HG03558 (cell line): ENCODE measurements around the gene BRINP1.
"Not testable (repeated sequence)": the region's sequence is repeated elsewhere in the genome, so short reads cannot be mapped to it uniquely, and the experiment has no call there.

Experiments
- ATAC-seq: cut with Tn5 transposase; IDR thresholded peaks from one replicate; pipeline ENCODE4 v1.9.1; 2021; ENCODE audit warnings: moderate number of reproducible peaks; ENCODE audit not compliant: unreplicated experiment; ENCODE audit errors: extremely low read depth

The BRINP1 gene

DNA sequence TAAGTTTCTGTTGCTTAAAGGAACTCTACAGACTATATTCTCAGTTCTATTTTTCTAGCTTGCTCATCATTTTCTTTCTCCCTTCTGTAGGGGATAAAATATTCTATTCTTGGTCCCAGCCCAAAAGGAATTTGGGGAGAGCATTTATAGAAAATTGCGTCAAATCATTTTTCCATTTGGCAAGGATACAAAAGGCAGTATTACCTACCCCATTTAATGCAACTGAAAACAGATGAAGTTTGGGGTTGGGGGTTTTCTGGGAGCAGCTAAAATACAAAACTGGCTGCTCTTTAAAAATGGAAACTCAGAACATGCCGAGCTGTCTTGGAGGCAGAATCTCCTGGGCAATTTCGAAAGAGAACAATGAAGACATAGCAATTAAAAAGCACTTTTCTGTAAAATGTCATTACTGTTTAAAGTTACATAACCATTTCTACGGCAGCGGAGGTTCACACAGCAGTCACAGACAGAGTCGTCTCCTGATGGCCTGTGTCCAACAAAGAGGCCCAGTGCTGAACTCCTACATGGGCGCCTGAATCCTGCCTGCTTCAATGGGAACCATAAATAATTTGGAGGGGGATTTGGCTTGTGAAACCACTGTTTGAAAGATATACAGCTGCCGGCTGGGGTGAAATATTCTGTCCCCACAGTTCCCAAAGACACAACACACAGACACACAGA lies 152.4 kb downstream of the BRINP1 start:
- ATAC-seq, result no peak

DNA sequence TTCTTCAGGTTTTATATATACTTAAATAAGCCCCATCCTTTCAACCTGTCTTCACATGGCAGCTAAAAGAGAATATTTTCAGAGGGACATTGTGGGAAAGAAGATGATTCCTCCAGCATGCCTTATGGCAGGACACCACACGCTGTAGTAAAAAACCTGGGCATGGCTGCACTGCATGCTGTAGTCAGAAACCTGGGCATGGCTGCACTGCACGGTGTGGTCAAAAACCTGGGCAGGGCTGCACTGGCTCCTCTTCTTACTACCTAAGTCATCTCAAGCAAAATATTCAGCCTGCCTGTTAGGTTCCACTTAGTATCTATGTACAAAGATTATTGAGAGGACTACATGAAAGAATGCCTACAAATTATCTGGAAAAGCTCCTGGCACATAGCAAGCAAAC lies 153.6 kb downstream of the BRINP1 start:
- no peak for ATAC-seq

DNA sequence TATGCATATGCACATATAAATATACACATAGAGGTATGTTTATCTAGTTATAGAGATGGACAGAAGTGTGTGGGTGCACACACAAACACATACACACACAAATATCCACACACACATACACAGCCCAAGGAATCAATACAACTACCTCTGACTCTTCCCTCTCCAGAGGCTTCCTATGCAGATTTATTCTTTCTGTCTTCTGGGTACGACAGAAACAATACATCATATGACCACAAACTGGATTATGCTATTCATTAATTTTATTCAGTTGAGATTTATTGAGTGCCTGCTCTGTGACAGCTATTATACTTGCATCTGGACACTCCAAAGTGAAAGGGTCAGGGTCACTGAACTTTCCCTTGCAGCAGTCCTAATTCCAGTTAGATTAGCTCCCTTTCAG lies 155.8 kb downstream of the BRINP1 start:
- no peak for ATAC-seq

DNA sequence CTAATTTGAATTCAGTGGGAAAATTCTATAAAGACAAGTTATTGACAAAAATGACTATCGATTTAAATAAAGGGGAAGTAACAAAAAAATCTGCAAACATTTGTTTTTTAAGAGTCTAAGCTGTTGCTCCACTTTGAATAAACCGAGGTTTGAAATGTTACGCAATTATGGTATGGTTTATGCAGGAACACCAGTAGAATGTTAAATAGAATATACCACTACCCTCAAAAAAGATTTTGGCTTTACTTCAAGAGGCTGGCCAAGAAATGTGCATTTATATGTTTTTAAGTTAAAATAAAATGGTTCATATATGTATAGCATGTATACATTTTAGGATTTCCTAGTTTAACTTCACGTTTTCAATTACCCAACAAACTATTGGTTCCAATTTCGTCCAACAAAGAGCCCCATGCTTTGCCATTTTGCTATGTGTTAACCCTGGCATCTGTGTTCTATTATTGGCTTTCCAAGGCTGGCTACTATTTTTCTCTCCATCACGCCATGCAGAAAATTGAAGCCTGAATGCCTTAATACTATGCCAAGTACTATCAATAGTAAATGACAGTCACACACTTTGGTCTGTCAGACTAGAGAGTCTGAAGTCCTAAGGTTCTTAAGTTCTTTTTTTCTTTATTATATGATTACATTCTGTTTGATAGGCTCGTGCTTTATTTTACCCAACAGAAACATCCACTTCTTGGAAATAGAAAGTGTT lies 171.2 kb downstream of the BRINP1 start:
- no peak for ATAC-seq

DNA sequence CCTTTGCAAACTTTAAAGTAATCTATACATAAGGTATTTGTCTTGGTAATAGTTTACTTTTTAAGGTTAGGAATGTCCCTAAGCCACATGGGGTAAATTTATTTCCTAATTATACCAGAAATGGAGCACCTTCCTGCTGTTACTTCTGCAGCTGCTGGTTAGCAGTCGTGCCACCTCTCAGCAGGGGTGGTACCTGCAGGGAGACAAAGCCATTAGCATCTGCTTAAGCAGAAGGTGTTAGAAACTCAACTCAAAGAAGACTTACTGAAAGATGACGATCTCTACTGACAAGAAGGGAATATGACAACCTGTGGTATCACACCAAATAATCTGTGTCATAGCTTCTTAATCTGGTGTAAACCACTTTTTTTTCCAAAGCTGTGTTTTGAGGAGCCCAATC lies 173.7 kb downstream of the BRINP1 start:
- ATAC-seq, result no peak

DNA sequence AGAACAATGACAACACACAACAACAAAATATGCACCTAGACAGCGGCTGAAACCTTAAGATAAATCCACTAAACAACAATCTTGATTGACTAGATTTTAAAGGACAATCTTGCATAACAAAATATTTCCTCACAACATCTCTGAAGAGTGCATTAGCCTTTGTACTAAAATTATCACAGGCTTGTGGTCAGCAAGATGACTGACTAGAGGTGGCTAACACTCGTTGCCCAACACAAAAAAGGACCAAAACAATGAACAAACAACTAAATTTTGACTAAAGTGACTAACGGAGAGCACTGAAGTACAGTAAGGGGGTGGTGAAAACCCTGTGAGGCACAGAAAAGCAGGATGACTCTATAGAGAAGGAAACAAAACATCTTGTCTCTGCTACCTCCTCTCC lies 183.9 kb downstream of the BRINP1 start:
- ATAC-seq, result no peak

DNA sequence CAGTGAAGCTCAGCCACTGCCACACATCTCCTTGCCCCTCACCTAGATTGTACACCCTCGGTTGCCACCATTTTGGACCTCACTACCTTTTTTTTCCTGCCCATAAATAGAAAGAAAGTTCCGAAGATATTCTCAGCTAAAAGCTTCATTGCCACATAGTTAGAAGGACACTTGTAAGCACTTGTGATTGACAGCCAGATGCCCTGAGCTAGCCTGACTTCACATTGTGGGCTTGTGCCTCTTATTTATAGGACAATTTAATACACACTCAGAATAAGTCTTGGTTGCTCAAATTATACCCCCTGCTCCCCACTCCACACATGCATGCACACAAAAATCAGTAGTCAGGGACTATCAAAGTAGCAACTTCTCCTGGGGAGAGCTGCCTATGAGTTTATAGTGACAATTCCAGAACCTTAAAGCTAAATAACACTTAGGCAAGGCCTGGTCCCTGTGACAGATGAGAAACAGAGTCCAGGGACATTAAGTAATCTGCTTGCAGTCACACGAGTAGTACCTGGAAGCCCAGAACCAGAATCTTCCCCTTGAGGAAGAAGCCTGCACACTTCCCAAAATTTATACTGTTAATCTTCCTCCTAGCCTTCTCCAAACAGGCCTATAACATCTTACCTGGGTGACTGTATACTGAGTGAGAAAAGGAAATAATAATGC lies 184.8 kb downstream of the BRINP1 start:
- ATAC-seq, result no peak

DNA sequence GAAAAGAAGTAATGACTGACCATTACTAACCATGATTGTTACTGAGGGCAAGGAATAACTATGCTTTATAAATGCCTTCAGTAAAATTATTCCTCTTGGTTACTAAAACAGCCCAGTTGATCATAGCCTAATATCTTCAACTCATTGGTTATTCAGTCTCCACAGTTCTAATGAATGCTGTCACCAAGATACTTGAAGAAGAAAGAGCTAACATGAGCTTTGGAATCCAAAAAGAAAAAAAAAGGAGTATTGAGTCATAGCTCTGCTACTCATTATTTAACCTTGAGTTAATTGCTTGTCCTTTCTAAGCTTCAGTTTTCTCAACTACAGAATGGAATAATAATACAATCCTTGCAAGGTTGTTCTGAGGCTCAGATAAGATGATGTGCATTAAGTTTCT lies 187.7 kb downstream of the BRINP1 start:
- no peak for ATAC-seq

DNA sequence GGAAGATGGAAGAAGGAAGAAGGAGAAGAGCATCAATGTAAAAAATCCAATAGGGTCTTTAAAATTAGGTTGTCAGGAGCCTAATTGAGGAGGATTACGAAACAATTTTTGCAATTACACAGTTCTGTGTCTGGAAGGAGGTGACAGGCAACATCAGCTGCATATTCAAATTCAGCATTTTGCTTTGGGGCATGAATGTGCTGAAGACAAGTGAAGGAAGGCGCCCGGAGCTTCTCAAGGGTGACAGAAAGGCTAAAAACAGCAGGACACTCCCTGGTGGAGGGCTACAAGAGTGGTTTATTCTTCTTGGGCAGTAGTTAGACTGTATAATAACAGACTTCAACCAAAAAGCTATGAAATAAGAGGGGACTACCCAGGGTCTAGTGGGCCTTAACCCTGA lies 188.3 kb downstream of the BRINP1 start:
- ATAC-seq, result no peak

DNA sequence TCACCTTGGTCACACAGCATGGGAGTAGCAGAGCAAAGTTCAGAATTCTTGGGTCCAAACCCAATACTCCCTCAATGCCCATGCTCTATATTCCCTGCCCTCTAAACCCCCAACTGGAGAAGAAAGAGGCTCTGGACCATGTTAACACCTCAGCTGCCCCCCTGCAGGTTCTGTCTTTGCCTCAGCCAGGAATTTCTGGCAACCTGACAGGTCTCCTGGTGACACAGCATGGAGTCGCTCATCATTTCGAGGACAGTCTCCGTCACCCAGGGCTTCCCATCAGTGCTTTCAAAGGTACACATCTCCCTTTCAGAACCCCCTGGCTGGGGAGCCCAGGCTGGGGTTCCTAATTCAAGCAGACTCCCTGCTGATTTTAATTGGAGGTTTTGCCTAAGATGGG lies 189.5 kb downstream of the BRINP1 start:
- ATAC-seq, result no peak

DNA sequence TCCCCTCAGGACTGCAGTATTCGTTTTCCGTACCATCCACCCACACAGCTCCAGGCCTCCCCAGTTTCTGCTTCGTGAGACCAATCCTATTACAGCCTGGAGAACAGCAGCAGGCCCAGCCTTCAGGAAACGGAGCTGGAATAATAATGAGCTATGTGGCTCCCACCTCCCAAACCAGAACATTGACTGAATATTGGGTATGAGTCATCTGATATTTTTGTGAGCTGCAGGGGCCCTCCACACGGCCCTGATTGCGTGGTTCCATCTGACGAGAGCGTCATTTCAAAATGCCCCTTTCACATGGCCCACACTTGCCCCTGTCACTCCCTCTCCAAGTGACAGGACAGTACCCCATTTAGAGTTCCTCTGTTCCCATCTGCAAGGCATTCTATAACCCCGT lies 192.0 kb downstream of the BRINP1 start:
- no peak for ATAC-seq

DNA sequence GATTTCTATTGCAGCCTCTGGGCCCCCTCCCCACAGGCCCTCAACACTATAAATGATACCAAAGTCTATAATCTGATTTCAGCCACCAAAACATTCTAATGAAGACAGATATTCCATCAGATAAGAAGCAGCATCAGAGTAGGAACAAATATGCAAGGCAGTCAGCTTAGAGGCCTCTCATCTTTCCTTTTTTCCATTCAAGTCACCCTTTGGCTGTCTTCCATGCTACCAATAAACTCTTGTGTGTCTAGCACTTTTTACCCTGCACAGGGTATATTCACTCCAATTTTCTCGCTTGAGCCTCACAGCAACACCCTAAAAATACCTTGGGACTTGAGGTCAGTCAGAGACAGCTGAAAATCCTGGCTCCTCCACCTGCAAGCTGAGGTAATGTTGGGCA lies 193.7 kb downstream of the BRINP1 start:
- ATAC-seq, result no peak

DNA sequence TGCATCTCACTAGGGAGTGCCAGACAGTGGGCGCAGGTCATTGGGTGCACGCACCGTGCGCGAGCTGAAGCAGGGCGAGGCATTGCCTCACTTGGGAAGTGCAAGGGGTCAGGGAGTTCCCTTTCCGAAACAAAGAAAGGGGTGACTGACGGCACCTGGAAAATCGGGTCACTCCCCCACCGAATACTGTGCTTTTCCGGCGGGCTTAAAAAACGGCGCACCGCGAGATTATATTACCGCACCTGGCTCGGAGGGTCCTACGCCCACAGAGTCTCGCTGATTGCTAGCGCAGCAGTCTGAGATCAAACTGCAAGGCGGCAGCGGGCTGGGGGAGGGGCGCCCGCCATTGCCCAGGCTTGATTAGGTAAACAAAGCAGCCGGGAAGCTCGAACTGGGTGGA lies 200.0 kb downstream of the BRINP1 start:
- ATAC-seq, result not testable (repeated sequence)

DNA sequence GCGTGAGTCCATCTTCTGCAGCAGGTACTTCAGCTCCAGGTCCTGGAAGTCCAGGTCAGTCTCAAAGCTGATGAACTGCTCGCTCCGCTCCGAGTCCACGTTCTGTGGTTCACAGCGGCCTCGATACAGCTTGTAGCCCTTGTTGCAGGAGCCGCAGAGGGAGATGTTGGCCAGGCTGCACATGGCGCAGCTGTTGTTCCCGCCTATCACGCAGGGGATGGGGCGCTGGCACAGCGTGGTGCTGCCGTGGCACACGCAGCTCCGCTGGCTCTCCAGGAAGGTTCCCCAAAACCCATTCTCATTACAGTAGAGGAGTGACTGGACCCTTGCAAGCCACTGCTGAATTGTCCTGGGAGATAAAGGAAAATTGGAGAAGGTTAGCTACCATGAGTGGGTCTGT lies 201.4 kb downstream of the BRINP1 start:
- no peak for ATAC-seq

DNA sequence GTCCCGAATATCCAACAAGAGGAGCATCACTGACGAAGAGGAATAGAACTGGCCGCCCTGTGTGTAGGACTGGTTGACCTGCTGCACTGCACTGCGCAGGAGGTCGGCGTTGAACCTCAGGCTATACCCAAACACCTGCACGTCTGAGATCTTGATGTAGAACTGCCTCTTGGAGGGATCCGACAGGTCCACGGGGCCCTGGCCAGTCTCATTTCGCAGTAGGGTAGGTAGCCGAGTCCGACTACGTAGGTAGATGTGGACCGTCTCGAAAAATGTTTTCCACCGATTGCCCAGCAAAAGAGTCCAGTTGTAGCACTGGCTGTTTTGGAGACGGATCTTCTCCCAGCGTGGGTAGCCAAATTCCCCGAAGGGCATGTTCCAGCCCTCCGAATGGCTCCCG lies 202.0 kb downstream of the BRINP1 start:
- ATAC-seq, result no peak

DNA sequence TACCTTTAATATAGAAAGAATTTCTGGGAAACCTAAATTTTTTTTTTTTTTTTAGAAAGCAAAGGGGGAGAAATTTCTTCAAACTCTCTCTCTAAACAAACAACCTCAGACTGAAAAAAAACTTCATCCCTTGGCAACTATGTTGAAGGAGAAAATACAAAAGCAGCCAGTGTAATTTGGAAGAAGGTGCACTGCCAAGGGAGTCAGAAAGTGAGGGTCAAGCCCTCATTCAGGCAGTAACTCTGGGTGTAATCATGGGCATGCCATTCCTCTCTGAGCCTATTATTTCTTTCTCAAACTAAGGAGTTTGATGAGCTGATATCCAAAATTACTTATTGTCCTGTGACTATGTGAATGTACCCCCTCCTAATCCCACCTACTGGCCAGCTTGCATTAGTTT lies 203.1 kb downstream of the BRINP1 start:
- no peak for ATAC-seq

DNA sequence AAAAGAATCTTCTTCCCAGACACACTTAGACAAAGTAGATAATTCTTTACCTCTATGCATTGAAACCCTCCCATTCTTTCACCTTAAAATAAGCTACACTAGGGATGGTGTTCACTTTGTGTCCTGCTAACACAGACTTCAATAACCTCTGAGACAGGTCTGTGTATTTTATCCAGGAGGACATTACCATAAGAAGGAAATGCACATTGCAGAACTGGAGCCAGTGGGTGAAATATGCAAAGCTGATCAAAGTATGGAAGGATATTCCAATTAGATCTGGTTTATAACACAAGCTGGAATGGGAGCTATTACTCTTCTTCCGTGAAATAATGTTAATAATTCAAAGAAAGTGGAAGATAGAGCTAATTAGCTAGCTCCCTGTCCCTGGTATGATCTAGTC lies 204.1 kb downstream of the BRINP1 start:
- ATAC-seq, result no peak

DNA sequence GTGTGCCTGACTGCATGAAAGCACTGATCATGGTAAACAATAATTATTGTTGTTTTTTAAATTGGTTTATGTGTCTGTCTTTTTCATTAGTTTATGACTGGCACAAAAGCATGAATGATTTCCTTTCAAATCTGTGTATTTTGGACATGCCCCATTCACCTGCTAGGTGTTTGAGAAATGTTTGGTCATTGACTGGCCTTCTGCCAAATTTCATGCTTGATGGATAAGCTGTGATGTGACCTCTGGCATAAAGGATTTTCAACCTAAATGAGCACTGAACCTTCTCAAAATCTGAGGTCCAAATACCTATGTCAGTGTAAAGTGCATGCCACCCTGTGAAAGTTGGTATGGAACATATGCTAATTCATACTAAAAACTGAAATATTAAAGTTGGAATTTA lies 204.5 kb downstream of the BRINP1 start:
- no peak for ATAC-seq

DNA sequence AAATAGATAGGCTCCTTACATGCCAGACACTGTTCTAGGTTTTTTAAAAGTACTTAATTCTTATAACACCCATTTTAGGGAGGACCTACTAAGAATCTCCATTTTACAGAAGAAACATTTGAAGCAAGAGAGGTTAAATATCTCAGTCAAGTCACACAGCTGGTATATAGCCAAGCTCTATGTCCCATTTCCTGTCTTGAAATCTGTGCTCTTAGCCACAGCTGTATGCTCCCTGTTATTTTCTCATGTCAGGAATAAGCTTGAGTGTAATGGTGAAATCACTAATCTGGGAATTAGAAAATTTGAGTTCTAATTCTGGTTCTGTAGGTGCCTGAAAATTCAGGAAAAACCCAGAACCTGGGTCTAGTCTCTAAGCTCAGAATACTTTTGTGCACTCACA lies 208.7 kb downstream of the BRINP1 start:
- no peak for ATAC-seq

DNA sequence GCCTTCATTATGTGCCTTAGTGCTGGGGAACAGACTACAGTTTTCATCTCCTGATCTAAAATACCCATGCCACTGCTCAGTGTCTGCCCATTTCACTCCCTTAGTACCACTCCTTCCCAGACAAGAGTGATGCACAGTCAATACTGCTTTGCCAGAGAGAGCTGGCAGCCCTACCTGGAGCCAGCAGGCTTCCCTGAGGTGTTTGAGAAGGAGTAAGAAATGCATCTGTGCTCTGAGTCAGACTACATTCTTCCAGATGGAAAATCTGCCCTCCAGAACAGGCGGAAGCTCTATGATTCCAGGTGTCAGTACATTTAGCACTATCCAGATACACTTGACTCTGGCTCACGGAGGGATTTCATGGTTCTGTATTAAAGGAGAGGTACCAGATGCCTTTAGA lies 209.8 kb downstream of the BRINP1 start:
- ATAC-seq, result no peak

DNA sequence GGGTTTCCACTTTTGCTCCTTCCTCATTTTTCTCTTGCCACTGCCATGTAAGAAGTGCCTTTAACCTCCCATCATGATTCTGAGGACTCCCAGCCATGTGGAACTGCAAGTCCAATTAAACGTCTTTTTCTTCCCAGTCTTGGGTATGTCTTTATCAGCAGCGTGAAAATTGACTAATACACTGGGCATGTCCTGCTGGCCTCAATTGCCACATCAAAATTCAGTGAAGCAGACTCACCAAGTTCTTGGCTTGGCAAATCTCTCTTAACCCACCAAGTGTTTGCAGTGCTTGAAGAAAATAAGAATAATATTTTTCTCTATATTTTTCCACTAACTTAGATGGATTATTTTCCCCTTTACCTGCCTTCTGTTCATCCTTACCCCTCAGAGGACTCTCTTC lies 212.0 kb downstream of the BRINP1 start:
- ATAC-seq, result no peak

DNA sequence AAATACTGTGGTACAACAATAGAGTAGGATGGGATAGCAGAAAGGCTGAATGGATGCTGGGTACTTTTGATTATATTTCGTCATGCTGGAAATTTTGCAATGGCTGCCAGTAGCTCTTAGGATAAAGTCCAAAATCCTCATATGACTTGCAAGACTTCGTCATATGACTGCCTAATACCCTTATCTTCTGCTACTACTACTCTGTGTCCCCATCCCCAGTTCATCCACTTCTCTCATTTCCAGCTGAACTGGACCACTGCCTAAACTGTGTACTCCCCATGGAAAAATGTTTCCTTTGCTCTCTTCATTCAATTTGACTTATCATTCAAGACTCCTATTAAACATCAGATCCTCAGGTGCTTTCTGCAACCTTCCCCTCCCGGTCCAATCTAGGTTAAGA lies 212.9 kb downstream of the BRINP1 start:
- ATAC-seq, result no peak
